H9 (cell line): Measurements from ENCODE around the gene LILRB5. TPM values are rescaled to one million over a fixed set of nuclear protein-coding genes. Genes with fewer than 3 reads are reported as not detected.

Source experiments
- DNase-seq: peaks from one replicate; pipeline ENCODE4 v3.0.0-alpha.2; 2017
- H2AFZ ChIP-seq: one replicate; pipeline ENCODE4 v1.6.1; 2013; ENCODE audit warnings: mild to moderate bottlenecking, low read length, control low read depth, moderate library complexity
- H2AK5ac ChIP-seq: 2 replicates; pipeline ENCODE4 v1.6.1; 2013; ENCODE audit warnings: low read length, control low read depth, mixed read lengths; ENCODE audit not compliant: insufficient read length
- H2BK120ac ChIP-seq: one replicate; pipeline ENCODE4 v1.6.1; 2013; ENCODE audit warnings: low read depth, mild to moderate bottlenecking, low read length, control low read depth, inconsistent platforms; ENCODE audit not compliant: poor library complexity, severe bottlenecking
- H2BK12ac ChIP-seq: 2 replicates; pipeline ENCODE4 v1.6.1; 2013; ENCODE audit warnings: low read length, control low read depth, mixed read lengths, low read depth; ENCODE audit not compliant: insufficient read length
- H2BK15ac ChIP-seq: 2 replicates; pipeline ENCODE4 v1.6.1; 2013; ENCODE audit warnings: low read depth, low read length, control low read depth
- H2BK20ac ChIP-seq: one replicate; pipeline ENCODE4 v1.6.1; 2013; ENCODE audit warnings: low read depth, mild to moderate bottlenecking, low read length, control low read depth, inconsistent platforms; ENCODE audit not compliant: poor library complexity, severe bottlenecking
- H2BK5ac ChIP-seq: 2 replicates; pipeline ENCODE4 v1.6.1; 2013; ENCODE audit warnings: low read length, control low read depth, mixed read lengths; ENCODE audit not compliant: insufficient read length
- H3K14ac ChIP-seq: 2 replicates; pipeline ENCODE4 v1.6.1; 2013; ENCODE audit warnings: low read length, control low read depth; ENCODE audit not compliant: insufficient read depth
- H3K18ac ChIP-seq: 2 replicates; pipeline ENCODE4 v1.6.1; 2013; ENCODE audit warnings: low read depth, mild to moderate bottlenecking, mixed read lengths, low read length, control low read depth; ENCODE audit not compliant: insufficient read length
- H3K23ac ChIP-seq: 2 replicates; pipeline ENCODE4 v1.6.1; 2013; ENCODE audit warnings: low read length, control low read depth, mixed read lengths, low read depth; ENCODE audit not compliant: insufficient read length
- H3K23me2 ChIP-seq: 2 replicates; pipeline ENCODE4 v1.6.1; 2013; ENCODE audit warnings: low read depth, mild to moderate bottlenecking, mixed read lengths, low read length, control low read depth; ENCODE audit not compliant: insufficient read length, poor library complexity, severe bottlenecking
- H3K27ac ChIP-seq: 2 replicates; pipeline ENCODE4 v1.5.1; 2013; ENCODE audit warnings: low read length, control low read depth, mixed read lengths, low read depth; ENCODE audit not compliant: insufficient read length
- H3K27me3 ChIP-seq: 2 replicates; pipeline ENCODE4 v1.6.1; 2013; ENCODE audit warnings: low read length, control low read depth, inconsistent platforms; ENCODE audit not compliant: insufficient read depth
- H3K4ac ChIP-seq: 2 replicates; pipeline ENCODE4 v1.6.1; 2013; ENCODE audit warnings: low read depth, mild to moderate bottlenecking, control low read depth, inconsistent platforms, low read length, moderate library complexity
- H3K4me1 ChIP-seq: 2 replicates; pipeline ENCODE4 v1.6.1; 2013; ENCODE audit warnings: low read length, control low read depth, inconsistent platforms; ENCODE audit not compliant: insufficient read depth
- H3K4me2 ChIP-seq: 2 replicates; pipeline ENCODE4 v1.6.1; 2013; ENCODE audit warnings: low read length, control low read depth, mixed read lengths; ENCODE audit not compliant: insufficient read length, insufficient read depth
- H3K56ac ChIP-seq: 2 replicates; pipeline ENCODE4 v1.6.1; 2013; ENCODE audit warnings: low read depth, mild to moderate bottlenecking, mixed read lengths, low read length, control low read depth; ENCODE audit not compliant: insufficient read length
- H3K79me1 ChIP-seq: 2 replicates; pipeline ENCODE4 v1.6.1; 2013; ENCODE audit warnings: low read depth, mild to moderate bottlenecking, moderate library complexity, low read length, control low read depth, inconsistent platforms; ENCODE audit not compliant: insufficient read depth, poor library complexity, severe bottlenecking
- H3K79me2 ChIP-seq: 2 replicates; pipeline ENCODE4 v1.6.1; 2013; ENCODE audit warnings: low read length, control low read depth, inconsistent platforms; ENCODE audit not compliant: insufficient read depth
- H3K9ac ChIP-seq: 2 replicates; pipeline ENCODE4 v1.6.1; 2013; ENCODE audit warnings: low read length, control low read depth, mixed read lengths; ENCODE audit not compliant: insufficient read length; ENCODE audit errors: extremely low read depth
- H3K9me3 ChIP-seq: one replicate; pipeline ENCODE4 v1.6.1; 2013; ENCODE audit warnings: low read depth, low read length, inconsistent platforms; ENCODE audit not compliant: control insufficient read depth
- H3T11ph ChIP-seq: one replicate; pipeline ENCODE4 v1.6.1; 2013; ENCODE audit warnings: mild to moderate bottlenecking, low read length, control low read depth, inconsistent platforms
- H4K20me1 ChIP-seq: one replicate; pipeline ENCODE4 v1.6.1; 2013; ENCODE audit not compliant: control insufficient read depth, insufficient read length, insufficient read depth
- H4K5ac ChIP-seq: 2 replicates; pipeline ENCODE4 v1.6.1; 2013; ENCODE audit warnings: low read depth, mild to moderate bottlenecking, mixed read lengths, low read length, control low read depth; ENCODE audit not compliant: insufficient read length
- H4K8ac ChIP-seq: replicated peaks from 2 replicates; pipeline ENCODE4 v1.6.1; 2013; ENCODE audit warnings: low read length, control low read depth, mixed read lengths, low read depth; ENCODE audit not compliant: insufficient read length
- H4K91ac ChIP-seq: 2 replicates; pipeline ENCODE4 v1.6.1; 2013; ENCODE audit warnings: low read depth, mild to moderate bottlenecking, moderate library complexity, mixed read lengths, low read length, control low read depth; ENCODE audit not compliant: insufficient read length
- H3K27ac Mint-ChIP-seq, 3 experiments: 2 replicates in 2 of 3; 3 replicates in 1 of 3; pipeline ENCODE4 v1.8.0; 2020 to 2021; ENCODE audit warnings: mixed read lengths in 3 of 3, mild to moderate bottlenecking in 1 of 3, moderate library complexity in 1 of 3
- H3K27me3 Mint-ChIP-seq: 2 replicates; pipeline ENCODE4 v1.8.0; 2021; ENCODE audit warnings: low read depth, mild to moderate bottlenecking, moderate library complexity, mixed read lengths
- H3K36me3 Mint-ChIP-seq, 3 experiments: 2 replicates in 2 of 3; 3 replicates in 1 of 3; pipeline ENCODE4 v1.8.0; 2020 to 2021; ENCODE audit warnings: low read depth in 3 of 3, mixed read lengths in 3 of 3; ENCODE audit not compliant: insufficient read depth in 1 of 3
- H3K4me1 Mint-ChIP-seq, 2 experiments: 2 replicates each; pipeline ENCODE4 v1.8.0; 2020; ENCODE audit warnings: mixed read lengths in 2 of 2
- H3K4me3 Mint-ChIP-seq, 2 experiments: 2 replicates in 1 of 2; 3 replicates in 1 of 2; pipeline ENCODE4 v1.8.0; 2020 to 2021; ENCODE audit warnings: mild to moderate bottlenecking in 2 of 2, mixed read lengths in 2 of 2, moderate library complexity in 1 of 2
- H3K9me3 Mint-ChIP-seq, 2 experiments: 2 replicates in 1 of 2; 3 replicates in 1 of 2; pipeline ENCODE4 v1.8.0; 2020; ENCODE audit warnings: mild to moderate bottlenecking in 2 of 2, mixed read lengths in 2 of 2, moderate library complexity in 1 of 2
- CTCF ChIP-seq: fragments of 200-600 bp; sonication (generic); conservative IDR thresholded peaks from 3 replicates; pipeline ENCODE4 v1.8.0; 2021; ENCODE audit warnings: antibody characterized with exemption, mild to moderate bottlenecking
- WGBS: extraction: QIAGEN DNeasy Blood & Tissue Kit; methylation state at CpG from one replicate; pipeline ENCODE4 v1.1.7; 2013; ENCODE audit warnings: missing lambda C conversion rate, low lambda C conversion rate, mixed read lengths; ENCODE audit not compliant: insufficient read length; ENCODE audit errors: extremely low coverage; 5-methylcytosine and 5-hydroxymethylcytosine counted together
- total RNA-seq: library from RNA; stranded (reverse); gene quantifications from 2 replicates; pipeline ENCODE4 v1.2.1, GENCODE V29; 2021

Gene LILRB5
- total RNA-seq, 1 experiment from 2014 or later = 0.09 TPM

DNA sequence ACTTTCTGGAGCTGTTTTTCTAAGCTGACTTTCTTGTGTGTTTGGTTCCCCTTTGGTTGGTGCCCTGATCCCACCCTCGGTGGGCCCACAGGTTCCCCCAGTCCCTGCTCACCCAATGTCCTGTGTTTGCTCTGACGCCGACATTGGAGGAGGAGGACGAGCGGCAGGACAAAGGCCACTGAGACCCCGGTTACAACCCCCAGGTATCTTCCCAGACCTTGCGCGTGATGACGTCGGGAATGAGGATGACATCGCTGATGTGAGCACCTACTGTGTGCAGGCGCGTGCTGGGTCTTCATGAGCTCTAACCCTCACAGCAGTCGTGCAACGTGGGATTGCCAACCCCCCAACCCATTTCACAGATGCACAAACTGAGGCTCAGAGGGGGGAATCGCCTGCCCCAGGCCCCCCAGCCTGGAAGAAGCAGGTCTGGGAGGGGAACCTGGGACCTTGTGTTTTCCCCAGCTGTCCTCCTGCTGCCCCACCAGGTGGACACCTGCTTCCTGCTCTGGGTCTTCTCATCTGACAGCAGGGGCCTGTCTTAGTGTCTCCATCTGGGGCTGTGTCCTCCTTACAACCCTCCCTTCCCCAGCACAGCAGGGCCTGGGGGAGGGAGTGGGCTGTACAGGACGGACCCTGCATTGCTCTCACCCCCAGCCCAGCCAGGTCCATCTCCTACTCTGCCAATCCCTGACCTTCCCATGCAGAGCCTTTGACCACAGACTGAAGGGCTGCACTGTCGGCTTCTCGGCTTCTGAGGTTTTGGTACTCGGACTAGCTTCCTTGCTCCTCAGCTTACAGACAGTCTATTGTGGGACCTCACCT, 9.8 kb downstream of the LILRB5 start:
- no peaks in the 10 kb centered on the region for H4K20me1 ChIP-seq
- no peak for DNase-seq
- H4K91ac ChIP-seq = no peak overlapping the region
- no peak overlapping the region for H3K14ac ChIP-seq
- no peaks in the 10 kb centered on the region for H3K9me3 ChIP-seq
- Mint-ChIP-seq H3K9me3 (peaks cover 0 to 34% of the 10 kb centered on the region in 2 experiments; a peak in 2 of 5 replicates), H3K4me3 (no peak overlapping the region), H3K36me3 (no peaks in the 10 kb centered on the region), H3K27ac (no peak overlapping the region), H3K27me3 (peaks cover 35% of the 10 kb centered on the region), H3K4me1 (no peaks in the 10 kb centered on the region)
- H3K79me1 ChIP-seq = no peaks in the 10 kb centered on the region
- no peak overlapping the region for H4K5ac ChIP-seq
- no peak overlapping the region for H4K8ac ChIP-seq
- H3K4ac ChIP-seq = no peak overlapping the region
- H3K79me2 ChIP-seq = no peaks in the 10 kb centered on the region
- H3K9ac ChIP-seq = no peak overlapping the region
- H3K23ac ChIP-seq = no peak overlapping the region
- no peak overlapping the region for H2AK5ac ChIP-seq
- no peaks in the 10 kb centered on the region for H3K27me3 ChIP-seq
- no peaks in the 10 kb centered on the region for H3K4me1 ChIP-seq
- H3K18ac ChIP-seq = no peak overlapping the region
- H2AFZ ChIP-seq = no peak overlapping the region
- no peak overlapping the region for H2BK12ac ChIP-seq
- H2BK15ac ChIP-seq = no peak overlapping the region
- no peak overlapping the region for H2BK120ac ChIP-seq
- H3T11ph ChIP-seq = no peak overlapping the region
- no peak overlapping the region for H2BK20ac ChIP-seq
- TF ChIP-seq CTCF = no peak
- no peak overlapping the region for H2BK5ac ChIP-seq
- H3K23me2 ChIP-seq = no peaks in the 10 kb centered on the region
- H3K56ac ChIP-seq = no peak overlapping the region
- no peak overlapping the region for H3K27ac ChIP-seq
- H3K4me2 ChIP-seq = no peak overlapping the region
- no CpG with 5 or more reads among the region's 20 CpGs for WGBS
